GM10248 (cell line): ENCODE results near the gene SH2B3.

ENCODE experiments used
- CTCF ChIA-PET: fragments of 300-600 bp; sonication (Branson Sonifier 250); formaldehyde crosslinking; extraction: SDS; loops from one replicate; lab custom pipeline; 2021; ENCODE audit warnings: antibody characterized with exemption; lab: Yijun Ruan, JAX
- POLR2A ChIA-PET: fragments of 350-650 bp; sonication (Branson Sonifier 250); formaldehyde crosslinking; extraction: SDS; loops from one replicate; lab custom pipeline; 2020; ENCODE audit warnings: antibody characterized with exemption; lab: Yijun Ruan, JAX
- DNase-seq: peaks from one replicate; pipeline ENCODE4 v3.0.0; 2012; ENCODE audit errors: extremely low spot score
- CTCF ChIP-seq: IDR thresholded peaks from 2 replicates; pipeline ENCODE4 v1.5.1; 2012; ENCODE audit warnings: mild to moderate bottlenecking, low read depth; ENCODE audit errors: extremely low read depth, missing control alignments, control extremely low read depth

SH2B3 gene

GRCh38 chr12:111384596-111384995 is 21.1 kb upstream of the SH2B3 start:
- no peak for TF ChIP-seq CTCF
- DNase-seq: no peak
- ChIA-PET CTCF (interaction anchor here (3.4 kb wide), 1 partner anchor 11 kb away, joined by 28 read pairs; no protein-coding TSS in a partner anchor), POLR2A (no interaction called here)

- no peak for DNase-seq
- CTCF ChIA-PET: interaction anchor here (1.7 to 3.4 kb wide), 2 partner anchors 9 to 65 kb away, joined by 9 to 28 read pairs; no protein-coding TSS in a partner anchor
These were observed 18.8 kb upstream of the SH2B3 start for GRCh38 chr12:111386885-111387284.

GRCh38 chr12:111387747-111388323 is 17.9 kb upstream of the SH2B3 start:
- TF ChIP-seq CTCF: no peak
- ChIA-PET POLR2A (no interaction called here), CTCF (no interaction called here)
- DNase-seq: no peak

More at GRCh38 chr12:111386885-111387284, 18.8 kb upstream of the SH2B3 start:
- POLR2A ChIA-PET: no interaction called here
- no peak for TF ChIP-seq CTCF

GRCh38 chr12:111389635-111390034 is 16.1 kb upstream of the SH2B3 start:
- TF ChIP-seq CTCF: no peak
- ChIA-PET POLR2A (no interaction called here), CTCF (interaction anchor here (1.3 kb wide), 1 partner anchor 62 kb away, joined by 3 read pairs; no protein-coding TSS in a partner anchor)
- DNase-seq: no peak

- ChIA-PET CTCF (interaction anchor here (1.3 kb wide), 1 partner anchor 61 kb away, joined by 3 read pairs; no protein-coding TSS in a partner anchor), POLR2A (interaction anchor here (0.6 kb wide), 1 partner anchor 119 kb away, joined by 6 read pairs; no protein-coding TSS in a partner anchor)
- no peak for DNase-seq
- no peak for TF ChIP-seq CTCF
These were observed 14.8 kb upstream of the SH2B3 start for GRCh38 chr12:111390910-111391309.

- DNase-seq: peak; percentile 9
- POLR2A ChIA-PET: no interaction called here
- TF ChIP-seq CTCF: no peak
- CTCF ChIA-PET: interaction anchor here (0.7 to 25.8 kb wide), 6 partner anchors 10 to 135 kb away, joined by 3 to 1216 read pairs (median 3); no protein-coding TSS in a partner anchor
These were observed 11.9 kb upstream of the SH2B3 start for GRCh38 chr12:111393700-111394300.
